GM10248 (cell line): ENCODE data around the gene FHIT.

Experiments used
- CTCF ChIA-PET: fragments of 300-600 bp; sonication (Branson Sonifier 250); formaldehyde crosslinking; extraction: SDS; loops from one replicate; lab custom pipeline; 2021; ENCODE audit warnings: antibody characterized with exemption; lab: Yijun Ruan, JAX
- POLR2A ChIA-PET: fragments of 350-650 bp; sonication (Branson Sonifier 250); formaldehyde crosslinking; extraction: SDS; loops from one replicate; lab custom pipeline; 2020; ENCODE audit warnings: antibody characterized with exemption; lab: Yijun Ruan, JAX
- DNase-seq: peaks from one replicate; pipeline ENCODE4 v3.0.0; 2012; ENCODE audit errors: extremely low spot score
- CTCF ChIP-seq: IDR thresholded peaks from 2 replicates; pipeline ENCODE4 v1.5.1; 2012; ENCODE audit warnings: mild to moderate bottlenecking, low read depth; ENCODE audit errors: extremely low read depth, missing control alignments, control extremely low read depth

Gene FHIT

GRCh38 chr3:60716573-60716972 lies 534.7 kb downstream of the FHIT start:
- no peak for DNase-seq
- POLR2A ChIA-PET: no interaction called here

GRCh38 chr3:60708191-60708975 lies 542.9 kb downstream of the FHIT start:
- CTCF ChIA-PET: interaction anchor here (0.7 kb wide), 1 partner anchor 10 kb away, joined by 3 read pairs; no protein-coding TSS in a partner anchor
- no peak for DNase-seq
- POLR2A ChIA-PET: no interaction called here
- TF ChIP-seq CTCF: no peak

More at GRCh38 chr3:60716573-60716972, 534.7 kb downstream of the FHIT start:
- TF ChIP-seq CTCF: no peak
- CTCF ChIA-PET: no interaction called here

- no peak for TF ChIP-seq CTCF
- no peak for DNase-seq
- ChIA-PET POLR2A (no interaction called here), CTCF (no interaction called here)
Measured at GRCh38 chr3:60707452-60708020, 543.7 kb downstream of the FHIT start.

- no peak for TF ChIP-seq CTCF
- ChIA-PET CTCF (interaction anchor here (1.2 kb wide), 1 partner anchor 60 kb away, joined by 3 read pairs; no protein-coding TSS in a partner anchor), POLR2A (no interaction called here)
- DNase-seq: no peak
Measured at GRCh38 chr3:60703956-60704736, 547.1 kb downstream of the FHIT start.

- TF ChIP-seq CTCF: no peak
- CTCF ChIA-PET: no interaction called here
- no peak for DNase-seq
- POLR2A ChIA-PET: no interaction called here
Measured at GRCh38 chr3:60703008-60703407, 548.2 kb downstream of the FHIT start.

- DNase-seq: no peak
- POLR2A ChIA-PET: no interaction called here
Measured at GRCh38 chr3:60698117-60698516, 553.1 kb downstream of the FHIT start.

More at GRCh38 chr3:60698117-60698516, 553.1 kb downstream of the FHIT start:
- TF ChIP-seq CTCF: no peak
- CTCF ChIA-PET: interaction anchor here (0.7 to 0.8 kb wide), 2 partner anchors 10 to 14 kb away, joined by 3 read pairs; no protein-coding TSS in a partner anchor
